NCI-H446 (cell line): ENCODE data around the gene SCN4A.

Experiments
- DNase-seq, 2 experiments: peaks; one replicate each; lab custom pipeline; 2025; lab: John Stamatoyannopoulos, UW

Gene SCN4A

DNA sequence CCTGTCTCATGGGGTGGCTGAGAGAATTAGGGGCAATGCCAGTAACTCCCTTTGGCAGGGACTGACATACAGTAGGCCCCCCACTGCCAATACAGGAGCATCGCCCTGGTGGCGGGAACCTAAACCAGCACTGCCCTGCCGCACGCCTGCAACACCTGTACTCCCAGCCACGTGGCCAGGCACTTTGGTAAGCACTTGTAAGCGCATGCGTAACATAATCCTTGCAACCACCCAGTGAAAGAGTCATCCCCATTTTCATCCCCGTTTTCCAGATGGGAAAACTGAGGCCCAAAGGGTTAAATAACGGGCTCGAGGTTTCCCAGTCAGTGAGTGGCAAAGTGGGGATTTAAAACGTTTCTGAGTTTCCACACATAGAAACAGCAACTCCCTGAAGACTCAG lies 17.5 kb downstream of the SCN4A start:
- DNase-seq, result no peak

DNA sequence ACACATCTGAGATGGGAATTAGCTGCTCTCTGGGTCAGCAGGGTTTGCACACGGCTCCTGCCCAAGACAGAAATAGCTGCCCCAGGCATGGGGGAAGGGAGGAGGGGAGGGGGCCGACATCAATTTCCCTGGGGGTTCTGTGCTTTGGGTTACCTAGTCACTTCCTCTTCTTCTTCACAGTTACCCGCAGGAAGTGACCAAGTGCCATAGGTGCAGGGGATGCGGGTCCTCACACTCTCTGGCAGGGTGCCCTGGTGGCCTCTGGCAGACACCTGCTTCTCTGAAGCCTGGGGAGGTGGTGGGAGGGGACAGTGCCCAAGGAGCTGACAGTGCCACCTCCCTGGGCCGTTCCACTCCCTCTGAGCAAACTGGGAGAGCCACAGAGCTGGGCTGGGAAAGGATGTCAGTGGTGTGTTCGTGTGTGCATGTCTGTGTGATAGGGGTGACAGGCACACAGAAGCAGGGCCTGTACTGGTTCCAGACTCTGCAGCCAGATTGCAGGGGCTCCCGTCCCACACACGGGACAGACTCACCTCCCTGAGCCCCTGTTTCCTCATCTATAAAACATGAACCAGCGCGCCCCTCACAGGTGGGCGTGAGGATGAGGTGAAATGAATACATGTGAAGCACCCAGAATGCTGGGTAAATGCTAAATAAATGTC lies 18.2 kb downstream of the SCN4A start:
- DNase-seq, result no peak

DNA sequence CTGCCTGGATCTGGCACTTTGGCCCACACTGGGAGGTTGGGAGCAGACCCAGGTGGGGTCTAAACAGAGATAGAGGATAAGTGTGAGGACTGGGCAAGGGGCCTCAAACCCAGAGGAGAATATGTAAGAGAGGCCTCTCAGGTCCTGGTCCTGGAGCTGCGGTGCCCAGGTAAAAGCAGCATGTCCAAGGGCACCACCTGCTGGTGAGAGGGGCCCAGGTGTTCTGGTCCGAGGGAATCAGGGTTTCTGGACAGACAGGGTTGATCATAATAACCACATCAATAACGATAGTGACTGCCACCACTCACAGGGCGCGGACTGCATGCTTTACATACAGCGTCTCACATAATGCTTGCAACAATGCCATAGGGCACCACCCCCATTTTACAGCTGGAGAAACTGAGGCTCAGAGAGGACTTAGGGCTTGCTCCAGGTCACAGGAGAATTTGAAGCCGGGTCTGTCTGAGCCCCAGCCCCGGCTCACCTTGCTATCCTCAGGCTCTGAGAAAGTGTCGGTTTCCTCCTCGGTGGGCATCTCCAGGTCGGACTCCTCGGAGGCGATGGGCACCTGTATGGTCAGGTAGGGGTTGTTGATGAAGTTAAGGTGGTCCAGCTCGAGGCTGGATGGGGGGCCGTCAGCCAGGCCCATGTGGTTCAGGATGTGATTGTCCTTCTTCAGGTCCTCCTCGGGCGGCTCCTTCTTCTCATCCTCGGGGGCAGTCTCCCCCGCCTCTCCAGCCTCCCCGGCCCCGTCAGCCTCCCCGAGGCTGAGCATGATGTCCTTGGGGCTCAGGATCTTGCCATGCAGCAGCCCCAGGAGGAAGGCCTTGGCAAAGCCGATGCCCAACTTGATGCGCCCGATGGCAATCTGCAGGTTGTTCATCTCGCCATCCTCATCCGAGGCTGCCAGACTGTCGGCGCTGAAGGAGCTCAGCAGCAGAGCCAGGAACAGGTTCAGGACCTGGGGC lies 21.5 kb downstream of the SCN4A start:
- no peak for DNase-seq

DNA sequence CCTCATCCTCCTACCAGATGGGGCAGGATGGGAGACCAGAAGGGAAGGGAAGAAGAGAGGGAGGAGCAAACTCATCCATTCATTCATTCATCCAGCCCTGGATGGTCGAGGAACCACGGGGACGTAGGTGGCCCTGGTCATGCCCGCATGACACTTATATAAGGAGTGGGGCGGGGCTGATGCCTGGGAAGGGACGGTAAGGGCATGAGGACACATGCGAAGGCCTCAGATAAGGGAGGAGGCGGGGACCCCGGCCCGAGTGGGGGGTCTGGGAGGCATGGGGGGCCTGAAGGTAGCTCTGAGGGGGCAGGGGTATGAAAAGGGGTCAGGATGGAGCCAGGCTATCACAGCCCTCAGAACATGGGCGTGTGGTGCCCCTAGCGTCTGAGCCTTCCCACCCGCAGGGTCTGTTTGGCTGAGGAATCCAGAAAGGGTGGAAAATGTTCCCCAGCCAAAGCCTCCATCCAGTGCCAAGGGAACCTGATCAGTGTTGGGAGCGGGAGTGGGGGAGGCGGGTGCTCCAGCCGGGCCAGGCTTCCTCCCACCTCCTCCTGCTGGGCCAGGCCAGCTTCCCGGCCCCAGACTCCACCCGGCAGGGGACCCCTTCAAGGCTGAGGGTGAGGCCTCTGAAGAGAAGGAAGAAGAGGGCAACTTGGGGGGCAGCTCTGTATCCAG lies 23.0 kb downstream of the SCN4A start:
- DNase-seq, result no peak

DNA sequence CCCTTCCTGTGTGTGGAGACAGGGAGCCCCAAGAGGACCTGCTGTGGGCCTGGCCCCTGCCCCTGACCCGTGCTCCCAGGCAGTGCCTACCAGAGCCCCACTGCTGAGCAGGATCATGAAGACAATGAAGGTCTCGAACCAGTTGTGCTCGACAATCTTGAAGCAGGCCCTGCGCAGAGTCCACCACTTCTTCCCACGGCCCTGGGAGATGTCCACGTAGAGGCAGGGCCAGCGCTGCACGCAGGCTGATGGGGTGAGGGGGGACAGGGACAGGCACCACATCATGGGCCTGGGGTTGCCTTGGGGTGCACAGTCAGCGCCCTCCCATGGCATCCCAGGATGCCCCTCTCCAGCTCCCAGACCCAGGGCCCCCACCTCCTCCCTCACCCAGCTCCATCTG lies 24.2 kb downstream of the SCN4A start:
- no peak for DNase-seq

DNA sequence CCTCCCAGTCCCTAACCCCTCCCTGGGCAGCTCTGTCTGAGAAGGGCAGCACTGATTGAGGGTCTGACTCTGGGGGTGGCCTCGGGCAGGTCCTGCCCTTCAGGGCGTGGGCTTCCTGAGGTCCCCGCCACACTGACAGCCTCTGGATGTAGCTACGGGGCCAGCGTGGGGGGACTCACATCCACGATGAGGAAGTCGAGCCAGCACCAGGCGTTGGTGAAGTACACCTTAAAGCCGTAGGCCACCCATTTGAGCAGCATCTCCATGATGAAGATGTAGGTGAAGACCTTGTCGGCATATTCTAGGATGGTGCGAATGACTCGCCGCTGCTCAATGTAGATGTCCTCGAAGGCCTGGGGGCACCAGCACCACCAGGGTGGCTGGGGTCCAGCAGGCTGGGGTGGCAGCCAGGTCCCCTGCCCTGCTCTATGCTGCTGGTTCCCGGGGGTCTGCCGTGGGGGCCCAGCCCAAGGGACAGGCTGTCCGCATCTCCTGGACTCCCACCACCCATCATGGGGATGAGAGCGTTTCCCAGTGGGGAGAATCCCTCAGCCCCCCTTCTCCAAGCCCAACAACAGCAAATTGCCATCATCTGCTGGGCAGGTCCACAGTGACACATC lies 24.9 kb downstream of the SCN4A start:
- no peak for DNase-seq

DNA sequence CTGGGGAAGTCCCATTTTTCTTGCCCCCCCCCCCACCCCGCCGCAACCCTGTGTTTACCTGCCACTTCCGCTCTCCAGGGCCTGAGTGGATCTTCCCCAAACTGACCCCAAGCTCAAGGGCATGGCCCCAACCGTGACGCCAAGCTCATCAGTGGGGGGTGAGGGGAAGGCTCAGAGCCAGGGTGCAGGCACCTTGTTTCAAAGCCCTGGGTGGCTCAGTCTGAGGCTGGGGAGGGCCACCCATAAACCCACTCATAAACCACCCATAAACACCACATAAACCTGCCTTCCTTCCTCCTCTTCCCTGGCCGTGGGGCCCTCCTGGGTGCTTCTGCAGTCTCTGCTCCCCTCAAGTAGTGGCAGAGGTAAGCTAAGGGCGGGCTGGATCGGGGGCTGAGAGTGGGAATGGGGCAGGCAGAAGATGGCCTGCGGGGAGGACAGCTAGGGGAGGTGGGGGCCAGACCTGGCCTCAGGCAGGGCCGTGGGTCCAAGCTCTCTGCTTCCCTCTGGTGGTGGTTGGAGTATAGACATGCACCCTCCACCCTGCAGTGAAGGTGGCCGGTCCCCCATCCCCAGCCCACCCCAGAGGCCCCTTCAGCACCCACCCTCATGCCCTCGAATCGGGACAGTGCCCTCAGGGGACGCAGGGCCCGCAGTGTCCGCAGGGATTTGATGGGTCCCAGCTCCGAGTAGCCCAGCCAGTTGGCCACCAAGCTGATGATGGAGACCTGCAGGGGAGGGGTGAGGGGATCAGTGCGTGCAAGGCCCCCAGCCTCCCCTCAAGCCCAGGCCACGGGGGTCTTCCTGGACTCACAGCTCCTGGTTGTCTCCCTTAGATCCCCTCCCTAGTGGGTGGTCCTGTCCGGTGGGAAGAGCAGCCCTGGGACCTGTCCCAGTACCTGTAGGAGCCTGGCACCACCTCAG lies 26.0 kb downstream of the SCN4A start:
- DNase-seq, result peak; percentile 2 to 34

DNA sequence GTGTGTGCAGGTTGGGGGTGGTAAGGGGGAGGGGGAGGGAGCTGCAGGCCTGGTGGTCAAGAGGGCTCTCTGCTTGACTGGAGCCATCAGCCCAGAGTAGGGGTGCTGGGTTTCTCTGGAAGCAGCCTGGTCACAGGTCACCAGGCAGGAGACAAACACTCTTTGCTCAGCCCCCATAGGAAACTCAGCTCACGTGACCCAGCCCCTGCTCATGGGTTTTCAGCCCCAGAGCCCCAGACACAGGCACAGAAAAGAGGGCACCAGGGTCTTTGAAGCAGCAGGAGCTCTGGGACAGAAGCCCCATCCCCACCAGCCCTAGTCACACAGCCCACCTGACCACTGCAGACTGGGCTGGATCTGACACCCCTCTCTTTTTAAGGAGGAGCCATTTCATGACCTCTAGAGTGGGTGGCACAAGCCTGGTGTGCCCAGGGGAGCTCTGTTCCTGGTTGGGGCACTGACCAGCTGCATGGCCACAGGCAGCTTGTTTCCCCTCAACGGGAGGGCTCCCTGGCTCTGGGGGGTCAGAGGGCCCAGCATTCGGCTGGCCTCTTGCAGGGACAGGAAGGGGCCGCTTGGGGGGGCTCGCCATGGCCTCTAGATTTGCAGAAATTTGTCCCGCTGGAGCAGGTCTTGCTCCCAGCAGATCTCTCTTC lies 26.8 kb downstream of the SCN4A start:
- no peak for DNase-seq

DNA sequence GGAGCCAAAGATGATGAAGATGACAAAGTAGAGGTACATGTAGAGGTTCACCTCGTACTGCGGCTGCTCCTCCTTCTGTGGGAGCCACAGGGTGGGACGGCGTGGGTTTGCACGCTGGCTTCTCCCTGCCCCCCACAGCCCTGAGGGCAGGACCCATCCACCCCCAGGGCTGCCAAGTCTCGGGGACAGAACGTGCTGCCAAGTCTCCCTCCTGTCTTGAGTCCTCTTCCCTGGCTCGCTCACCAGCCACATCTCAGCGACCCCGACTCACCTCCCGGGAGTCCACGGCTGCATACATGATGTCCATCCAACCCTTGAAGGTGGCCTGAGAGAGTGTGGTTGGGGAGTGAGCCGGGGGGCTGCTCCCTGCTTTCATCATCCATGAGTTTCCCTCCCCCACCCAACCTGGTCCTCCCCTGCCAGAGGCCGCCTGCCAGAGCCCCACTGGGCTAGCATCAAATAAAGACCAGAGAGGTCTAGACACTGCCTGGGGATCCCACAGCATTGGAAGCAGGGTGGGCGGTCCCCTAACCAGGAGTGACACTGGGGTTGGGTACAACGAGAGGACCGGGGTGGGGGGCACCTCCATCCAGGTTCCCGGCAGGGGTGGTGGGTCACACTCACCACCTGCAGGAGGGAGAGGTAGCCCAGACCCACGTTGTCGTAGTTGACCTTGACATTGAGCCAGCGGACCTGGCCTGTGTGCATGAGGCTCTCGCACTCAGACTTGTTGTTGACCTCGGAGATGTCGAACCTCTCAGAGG lies 27.8 kb downstream of the SCN4A start:
- no peak for DNase-seq

DNA sequence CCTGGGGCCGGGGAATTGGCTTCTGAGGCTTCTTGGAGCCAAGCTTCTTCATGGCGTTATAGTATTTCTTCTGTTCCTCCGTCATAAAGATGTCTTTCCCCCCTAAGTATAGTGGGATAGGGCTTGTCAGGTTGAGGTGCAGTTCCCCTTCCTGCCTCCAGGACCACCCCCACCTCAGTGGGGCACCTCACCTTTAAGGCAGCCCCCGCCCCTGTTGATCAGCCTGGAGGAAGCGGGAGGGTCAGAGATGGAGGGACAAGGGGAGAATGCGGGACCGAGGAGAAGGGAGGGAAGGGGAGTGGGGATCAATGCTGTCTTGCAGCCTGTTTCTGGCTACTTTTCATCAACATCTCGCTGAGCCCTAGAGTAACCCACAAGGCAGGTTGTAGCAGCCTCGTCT lies 29.0 kb downstream of the SCN4A start:
- DNase-seq, result no peak

DNA sequence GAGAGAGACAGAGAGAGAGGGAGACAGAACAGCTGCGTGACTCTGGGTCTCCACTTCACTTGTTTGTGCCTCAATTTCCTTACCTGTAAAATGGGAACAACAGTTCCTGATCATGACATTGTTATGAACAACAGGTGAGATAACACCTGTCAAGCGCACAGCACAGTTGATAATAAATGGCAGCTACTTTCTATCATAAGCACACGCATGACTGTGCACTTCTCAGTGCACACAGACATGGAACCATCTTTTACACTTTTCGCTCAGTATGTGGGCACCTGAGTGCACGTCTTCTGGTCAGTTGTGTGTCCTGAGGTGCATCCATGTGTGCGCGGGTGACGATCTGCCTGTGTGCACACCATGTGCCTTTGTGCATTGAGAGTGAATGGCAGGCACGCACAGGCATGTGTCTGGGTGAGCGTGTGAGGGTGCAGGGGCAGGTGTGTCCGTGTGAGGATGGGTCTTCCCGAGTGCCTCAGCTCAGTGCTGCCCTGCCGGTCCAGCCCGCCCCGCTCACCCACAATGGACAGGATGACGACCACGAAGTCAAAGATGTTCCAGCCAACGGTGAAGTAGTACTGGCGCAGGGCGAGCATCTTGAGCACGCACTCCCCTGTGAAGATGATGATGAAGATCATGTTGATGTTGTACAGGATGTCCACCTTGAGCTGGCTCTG lies 30.3 kb downstream of the SCN4A start:
- no peak for DNase-seq

DNA sequence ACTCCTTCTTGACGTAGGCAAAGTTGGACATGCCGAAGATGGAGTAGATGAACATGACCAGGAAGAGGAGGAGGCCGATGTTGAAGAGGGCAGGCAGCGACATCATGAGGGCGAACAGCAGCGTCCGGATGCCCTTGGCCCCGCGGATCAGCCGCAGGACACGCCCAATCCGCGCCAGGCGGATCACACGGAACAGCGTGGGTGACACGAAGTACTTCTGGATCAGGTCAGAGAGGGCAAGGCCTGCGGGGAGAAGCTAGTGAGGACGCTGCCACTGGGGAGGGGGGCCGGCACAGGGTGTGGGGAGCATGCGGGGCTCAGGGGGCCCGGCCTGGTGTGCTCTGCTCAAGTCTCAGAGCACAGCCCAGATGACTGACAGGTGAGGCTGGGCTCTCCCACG lies 31.0 kb downstream of the SCN4A start:
- DNase-seq, result no peak

DNA sequence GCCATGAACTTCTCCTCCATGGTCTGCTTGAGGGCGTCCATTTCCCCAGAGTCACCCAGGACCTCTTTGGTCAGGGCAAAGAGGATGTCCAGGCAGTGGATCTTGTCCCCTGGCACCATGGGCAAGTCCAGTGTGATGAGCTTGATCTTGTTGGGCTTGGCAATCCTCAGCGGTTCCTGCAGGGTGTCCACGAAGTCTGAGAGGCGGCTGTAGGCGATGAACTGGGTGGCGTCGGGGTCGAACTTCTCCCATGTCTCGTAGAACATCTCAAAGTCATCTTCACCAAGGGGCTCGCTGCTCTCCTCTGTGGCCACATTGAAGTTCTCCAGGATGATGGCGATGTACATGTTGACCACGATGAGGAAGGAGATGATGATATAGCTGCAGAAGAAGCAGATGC lies 31.6 kb downstream of the SCN4A start:
- DNase-seq, result no peak

DNA sequence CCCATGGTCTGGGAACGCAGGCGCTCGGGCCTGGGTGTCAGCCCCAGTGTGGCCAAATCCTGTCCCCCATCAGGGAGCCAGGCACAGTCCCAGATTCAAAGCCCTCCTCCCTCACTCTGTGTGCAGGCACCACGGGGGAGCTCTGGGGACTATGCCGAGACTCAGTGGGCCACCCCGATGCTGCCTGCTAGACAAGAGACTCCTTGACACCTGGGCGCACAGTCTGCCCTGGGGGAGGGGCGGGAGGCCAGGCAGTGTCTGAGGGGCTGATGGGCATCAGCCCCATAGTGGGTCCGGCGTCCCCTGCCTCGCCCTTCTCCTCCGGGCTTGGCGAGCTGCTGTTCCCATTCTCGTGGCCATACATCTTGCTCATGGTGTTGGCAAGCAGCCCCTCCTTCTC lies 32.1 kb downstream of the SCN4A start:
- no peak for DNase-seq

DNA sequence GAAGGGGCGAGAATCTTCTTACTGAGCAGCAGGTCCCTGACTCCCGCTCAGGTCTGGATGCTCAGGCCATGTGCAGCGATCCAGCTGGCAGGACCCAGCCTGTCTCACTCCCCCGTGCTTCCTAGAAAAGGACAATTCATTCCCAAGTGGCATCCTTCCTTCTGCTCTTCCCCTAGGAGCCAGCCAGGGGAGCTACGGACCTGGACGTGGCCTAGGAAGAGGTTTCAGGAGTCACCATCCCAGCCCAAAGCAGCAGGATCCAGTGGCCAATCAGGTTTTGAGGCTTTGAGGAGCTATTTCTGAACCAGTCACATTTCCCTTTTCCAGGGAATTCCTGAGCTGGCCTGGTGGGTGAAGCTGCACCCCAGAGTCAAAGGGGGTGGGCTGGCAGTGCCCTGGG lies 32.8 kb downstream of the SCN4A start:
- no peak for DNase-seq

DNA sequence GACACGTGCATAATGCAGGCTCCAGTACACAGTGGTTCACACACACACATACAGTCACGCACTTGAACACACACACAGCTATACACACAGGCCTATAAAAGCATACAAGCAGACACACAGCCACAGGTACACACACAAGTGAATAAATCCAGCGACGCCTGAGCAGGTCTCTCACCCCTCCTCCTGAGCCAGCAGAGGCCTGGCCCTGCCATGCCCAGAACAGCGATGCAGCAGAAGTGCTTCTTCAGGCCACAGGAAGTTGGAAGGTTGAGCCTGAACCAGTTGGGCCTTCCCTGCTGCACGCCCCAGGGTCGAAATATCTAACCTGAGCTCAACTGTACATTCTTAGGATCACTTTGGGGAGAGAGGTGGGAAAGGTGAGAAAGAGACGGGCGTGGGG lies 33.3 kb downstream of the SCN4A start:
- no peak for DNase-seq

DNA sequence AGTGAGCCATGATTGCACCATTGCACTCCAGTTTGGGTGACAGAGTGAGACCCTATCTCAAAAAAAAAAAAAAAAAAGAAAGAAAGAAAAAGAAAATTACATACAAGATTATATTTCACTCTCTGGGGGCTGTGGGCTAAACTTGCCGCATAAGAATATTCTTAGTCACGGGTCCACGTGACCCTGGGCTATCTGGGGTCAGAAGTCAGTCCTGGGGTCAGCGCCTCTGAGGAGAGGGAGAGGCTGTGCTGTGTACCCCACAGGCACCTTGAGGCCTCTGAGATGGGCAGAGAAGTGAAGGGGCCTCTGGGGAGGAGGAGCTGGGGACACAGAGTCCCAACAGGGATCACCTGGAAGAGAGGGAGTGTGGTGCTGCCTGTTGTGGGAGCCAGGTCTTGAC lies 34.8 kb downstream of the SCN4A start:
- no peak for DNase-seq

DNA sequence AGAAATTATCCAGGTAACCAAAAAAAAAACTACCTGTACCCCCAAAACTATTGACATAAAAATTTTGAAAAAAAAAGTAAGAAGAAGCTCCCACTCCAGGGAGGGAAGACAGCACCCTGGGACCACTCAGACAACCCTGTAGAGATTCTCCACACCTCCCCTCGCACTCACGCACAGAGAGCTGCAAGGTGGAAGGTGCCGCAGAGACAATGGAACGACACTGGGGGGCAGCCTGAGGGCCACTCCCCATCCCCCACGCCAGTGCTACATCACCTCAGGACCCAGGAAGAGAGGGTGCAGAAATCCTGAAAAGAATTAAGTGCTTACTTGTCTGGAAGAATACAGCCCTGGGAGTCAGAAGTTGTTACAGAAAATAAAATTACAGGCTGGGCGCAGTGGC lies 35.4 kb downstream of the SCN4A start:
- DNase-seq, result no peak
